ENCODE measurements around the gene SIGLEC7.

SIGLEC7 gene

GRCh38 chr19:51119611-51120010 is 22.5 kb upstream of the SIGLEC7 start:
- no peak for DNase-seq

GRCh38 chr19:51120160-51120559 is 21.9 kb upstream of the SIGLEC7 start:
- DNase-seq: no peak

- DNase-seq: no peak
These were observed 20.8 kb upstream of the SIGLEC7 start for GRCh38 chr19:51121257-51121656.

GRCh38 chr19:51122112-51122981 is 19.8 kb upstream of the SIGLEC7 start:
- no peak for DNase-seq

- DNase-seq: no peak
These were observed 18.7 kb upstream of the SIGLEC7 start for GRCh38 chr19:51123381-51123800.

- DNase-seq: no peak
These were observed 18.3 kb upstream of the SIGLEC7 start for GRCh38 chr19:51123802-51124201.

GRCh38 chr19:51124216-51124615 is 17.9 kb upstream of the SIGLEC7 start:
- no peak for DNase-seq

- DNase-seq: no peak
These were observed 17.4 kb upstream of the SIGLEC7 start, which contains the start of gene SIGLEC9 for GRCh38 chr19:51124729-51125128. Gene SIGLEC9, plus strand, starts transcription at chr19:51124906. Its CDS starts 69 bp downstream, at chr19:51124975.

- no peak for DNase-seq
These were observed 16.6 kb upstream of the SIGLEC7 start for GRCh38 chr19:51125421-51126075.

- no peak for DNase-seq
These were observed 15.1 kb upstream of the SIGLEC7 start for GRCh38 chr19:51127032-51127431.

- DNase-seq: no peak
These were observed 14.3 kb upstream of the SIGLEC7 start for GRCh38 chr19:51127755-51128154.

GRCh38 chr19:51128227-51128626 is 13.9 kb upstream of the SIGLEC7 start:
- DNase-seq: no peak

GRCh38 chr19:51129716-51130115 is 12.4 kb upstream of the SIGLEC7 start:
- no peak for DNase-seq

- DNase-seq: no peak
These were observed 10.1 kb upstream of the SIGLEC7 start for GRCh38 chr19:51131780-51132680.

- DNase-seq: no peak
These were observed 7.1 kb upstream of the SIGLEC7 start for GRCh38 chr19:51135004-51135403.

- DNase-seq: no peak
These were observed 5.9 kb upstream of the SIGLEC7 start for GRCh38 chr19:51135986-51136762.

- no peak for DNase-seq
These were observed 5.1 kb upstream of the SIGLEC7 start for GRCh38 chr19:51136851-51137551.

GRCh38 chr19:51137792-51138425 is 4.2 kb upstream of the SIGLEC7 start:
- DNase-seq: no peak

GRCh38 chr19:51138549-51138979 is 3.5 kb upstream of the SIGLEC7 start:
- DNase-seq: no peak

- no peak for DNase-seq
These were observed 2.6 kb upstream of the SIGLEC7 start for GRCh38 chr19:51139299-51140014.

Measured in NCI-H1105 treated with DMSO at 0.1 percent for 48 hours (cell line).